ENCODE measurements around the gene EYS.

Gene EYS

GRCh38 chr6:64723327-64724058 is 983.5 kb downstream of the EYS start:
- no peak for ATAC-seq (ENCODE audit: low read depth)
- no peak for DNase-seq (ENCODE audit: low spot score)
- no peak overlapping the region for H3K27ac ChIP-seq (ENCODE audit: poor library complexity, severe bottlenecking)
- TF ChIP-seq CTCF (IDR thresholded peaks at IDR 0.05; ENCODE audit: poor library complexity, severe bottlenecking) = no peak
- no peaks in the 10 kb centered on the region for H3K4me1 ChIP-seq (ENCODE audit: insufficient read depth, poor library complexity, severe bottlenecking)
- no peak overlapping the region for H3K4me3 ChIP-seq (ENCODE audit: severe bottlenecking)
- peaks cover 6% of the 10 kb centered on the region for H3K27me3 ChIP-seq (ENCODE audit: insufficient read depth, poor library complexity, severe bottlenecking)
- no peaks in the 10 kb centered on the region for H3K36me3 ChIP-seq (ENCODE audit: low read depth)
- no peaks in the 10 kb centered on the region for H3K9me3 ChIP-seq (ENCODE audit: severe bottlenecking)

- ATAC-seq (ENCODE audit: low read depth) (no peak), DNase-seq (ENCODE audit: low spot score) (no peak)
- Histone ChIP-seq H3K27ac (ENCODE audit: poor library complexity, severe bottlenecking) (no peak overlapping the region), H3K36me3 (ENCODE audit: low read depth) (no peaks in the 10 kb centered on the region), H3K4me3 (ENCODE audit: severe bottlenecking) (no peak overlapping the region), H3K4me1 (ENCODE audit: insufficient read depth, poor library complexity, severe bottlenecking) (no peaks in the 10 kb centered on the region), H3K27me3 (ENCODE audit: insufficient read depth, poor library complexity, severe bottlenecking) (peaks cover 6% of the 10 kb centered on the region), H3K9me3 (ENCODE audit: severe bottlenecking) (no peaks in the 10 kb centered on the region)
- TF ChIP-seq CTCF (IDR thresholded peaks at IDR 0.05; ENCODE audit: poor library complexity, severe bottlenecking) = no peak
Observed at GRCh38 chr6:64721865-64722264, 985.2 kb downstream of the EYS start.

- Histone ChIP-seq H3K27me3 (ENCODE audit: insufficient read depth, poor library complexity, severe bottlenecking) (no peaks in the 10 kb centered on the region), H3K9me3 (ENCODE audit: severe bottlenecking) (no peaks in the 10 kb centered on the region), H3K36me3 (ENCODE audit: low read depth) (no peaks in the 10 kb centered on the region), H3K4me3 (ENCODE audit: severe bottlenecking) (no peak overlapping the region), H3K4me1 (ENCODE audit: insufficient read depth, poor library complexity, severe bottlenecking) (no peaks in the 10 kb centered on the region), H3K27ac (ENCODE audit: poor library complexity, severe bottlenecking) (no peak overlapping the region)
- DNase-seq (ENCODE audit: low spot score) = no peak
- TF ChIP-seq CTCF (IDR thresholded peaks at IDR 0.05; ENCODE audit: poor library complexity, severe bottlenecking) = no peak
- ATAC-seq (ENCODE audit: low read depth) = no peak; the same call in 2 of the 3 replicates
Observed at GRCh38 chr6:64717281-64717680, 989.7 kb downstream of the EYS start.

- DNase-seq (ENCODE audit: low spot score) (no peak), ATAC-seq (ENCODE audit: low read depth) (no peak)
- Histone ChIP-seq H3K27ac (ENCODE audit: poor library complexity, severe bottlenecking) (no peak overlapping the region), H3K9me3 (ENCODE audit: severe bottlenecking) (no peaks in the 10 kb centered on the region), H3K4me3 (ENCODE audit: severe bottlenecking) (no peak overlapping the region), H3K4me1 (ENCODE audit: insufficient read depth, poor library complexity, severe bottlenecking) (no peaks in the 10 kb centered on the region), H3K36me3 (ENCODE audit: low read depth) (no peaks in the 10 kb centered on the region), H3K27me3 (ENCODE audit: insufficient read depth, poor library complexity, severe bottlenecking) (no peaks in the 10 kb centered on the region)
- TF ChIP-seq CTCF (IDR thresholded peaks at IDR 0.05; ENCODE audit: poor library complexity, severe bottlenecking) = no peak
Observed at GRCh38 chr6:64715624-64716023, 991.4 kb downstream of the EYS start.

GRCh38 chr6:64714073-64714472 is 993.0 kb downstream of the EYS start:
- ATAC-seq (ENCODE audit: low read depth) = no peak
- Histone ChIP-seq H3K4me3 (ENCODE audit: severe bottlenecking) (no peak overlapping the region), H3K9me3 (ENCODE audit: severe bottlenecking) (no peaks in the 10 kb centered on the region)

More at GRCh38 chr6:64714073-64714472, 993.0 kb downstream of the EYS start:
- TF ChIP-seq CTCF (IDR thresholded peaks at IDR 0.05; ENCODE audit: poor library complexity, severe bottlenecking) = no peak
- Histone ChIP-seq H3K36me3 (ENCODE audit: low read depth) (no peaks in the 10 kb centered on the region), H3K4me1 (ENCODE audit: insufficient read depth, poor library complexity, severe bottlenecking) (no peaks in the 10 kb centered on the region), H3K27me3 (ENCODE audit: insufficient read depth, poor library complexity, severe bottlenecking) (no peaks in the 10 kb centered on the region), H3K27ac (ENCODE audit: poor library complexity, severe bottlenecking) (no peak overlapping the region)
- no peak for DNase-seq (ENCODE audit: low spot score)

Data from RWPE2 (cell line).